ENCODE measurements around the gene METTL6.

- no peak for TF ChIP-seq CTCF (conservative IDR thresholded peaks at IDR 0.05 in 1 of 2, IDR thresholded peaks at IDR 0.05 in 1 of 2; ENCODE audit: low read depth in 1 of 2, low read length in 2 of 2)
- no peak for TF ChIP-seq EZH2 (IDR thresholded peaks at IDR 0.05; ENCODE audit: low read length, missing control alignments)
Measured at GRCh38 chr3:15475161-15475560, 47.8 kb upstream of the METTL6 start.
